ENCODE results near the gene ZNF444.

- TF ChIP-seq, protein P1, sequence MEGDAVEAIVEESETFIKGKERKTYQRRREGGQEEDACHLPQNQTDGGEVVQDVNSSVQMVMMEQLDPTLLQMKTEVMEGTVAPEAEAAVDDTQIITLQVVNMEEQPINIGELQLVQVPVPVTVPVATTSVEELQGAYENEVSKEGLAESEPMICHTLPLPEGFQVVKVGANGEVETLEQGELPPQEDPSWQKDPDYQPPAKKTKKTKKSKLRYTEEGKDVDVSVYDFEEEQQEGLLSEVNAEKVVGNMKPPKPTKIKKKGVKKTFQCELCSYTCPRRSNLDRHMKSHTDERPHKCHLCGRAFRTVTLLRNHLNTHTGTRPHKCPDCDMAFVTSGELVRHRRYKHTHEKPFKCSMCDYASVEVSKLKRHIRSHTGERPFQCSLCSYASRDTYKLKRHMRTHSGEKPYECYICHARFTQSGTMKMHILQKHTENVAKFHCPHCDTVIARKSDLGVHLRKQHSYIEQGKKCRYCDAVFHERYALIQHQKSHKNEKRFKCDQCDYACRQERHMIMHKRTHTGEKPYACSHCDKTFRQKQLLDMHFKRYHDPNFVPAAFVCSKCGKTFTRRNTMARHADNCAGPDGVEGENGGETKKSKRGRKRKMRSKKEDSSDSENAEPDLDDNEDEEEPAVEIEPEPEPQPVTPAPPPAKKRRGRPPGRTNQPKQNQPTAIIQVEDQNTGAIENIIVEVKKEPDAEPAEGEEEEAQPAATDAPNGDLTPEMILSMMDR (conservative IDR thresholded peaks at IDR 0.05; ENCODE audit: low read length): no peak
- TF ChIP-seq EZH2phosphoT487 (IDR thresholded peaks at IDR 0.05; ENCODE audit: borderline replicate concordance, low read depth, low read length): no peak
These were observed 9.3 kb downstream of the ZNF444 start for GRCh38 chr19:56150358-56150757.
